Tibial artery (tissue), 4 donors: ENCODE data around the gene GBF1.
A peak's percentile ranks its signal among the peaks of the same experiment; 100 is the strongest.

ENCODE experiments used
- DNase-seq, 2 donors: peaks; one replicate each; pipeline ENCODE4 v3.0.0-alpha.2; 2019
- H3K27ac ChIP-seq, 2 donors: fragments of 200-600 bp; sonication (generic) in 1 of 2; 1 replicate in 1 of 2; 2 replicates in 1 of 2; pipeline ENCODE4 v1.5.1; 2018 to 2019; ENCODE audit warnings: mild to moderate bottlenecking in 1 of 2
- H3K27me3 ChIP-seq, 2 donors: fragments of 200-600 bp; sonication (generic) in 1 of 2; one replicate each; pipeline versions ENCODE4 v1.5.1 to v1.6.0; 2016 to 2019
- H3K36me3 ChIP-seq, 3 donors: fragments of 200-600 bp; sonication (generic) in 2 of 3; one replicate each; pipeline ENCODE4 v1.5.1; 2016 to 2019; ENCODE audit warnings: mild to moderate bottlenecking in 2 of 3
- H3K4me1 ChIP-seq, 4 donors: fragments of 200-600 bp; sonication (generic) in 2 of 4; 1 replicate in 3 of 4; 2 replicates in 1 of 4; pipeline ENCODE4 v1.5.1; 2016 to 2019
- H3K4me3 ChIP-seq, 2 donors: fragments of 200-600 bp; sonication (generic) in 1 of 2; 1 replicate in 1 of 2; 2 replicates in 1 of 2; pipeline ENCODE4 v1.5.1; 2018 to 2019; ENCODE audit warnings: mild to moderate bottlenecking in 2 of 2
- H3K9me3 ChIP-seq, 3 donors: fragments of 200-600 bp; sonication (generic) in 1 of 3; one replicate each; pipeline ENCODE4 v1.5.1; 2016 to 2019
- CTCF ChIP-seq, 2 experiments: fragments of 200-600 bp in 1 of 2; fragments of 450-650 bp in 1 of 2; IDR thresholded peaks; one replicate each; pipeline ENCODE4 v1.5.1; 2017 to 2019; ENCODE audit warnings: antibody characterized with exemption in 2 of 2, mild to moderate bottlenecking in 1 of 2, moderate library complexity in 1 of 2
- intact Hi-C: fragments of 100-400 bp; cut with DNase I; formaldehyde crosslinking; loops from one replicate; pipeline ENCODE4 v1.15.0; 2023; ENCODE audit warnings: low total_unique reads

Gene GBF1

GRCh38 chr10:102379383-102379782, 134.1 kb downstream of the GBF1 start:
- H3K4me1 ChIP-seq, result no peaks in the 10 kb centered on the region
- peaks cover 69 to 92% (median 83%) of the 10 kb centered on the region in 3 donors for H3K36me3 ChIP-seq
- no peaks in the 10 kb centered on the region for H3K9me3 ChIP-seq
- TF ChIP-seq CTCF (IDR thresholded peaks at IDR 0.05), result no peak
- H3K27me3 ChIP-seq, result no peaks in the 10 kb centered on the region
- H3K4me3 ChIP-seq, result no peak overlapping the region
- intact Hi-C loops, result no loop called here
- H3K27ac ChIP-seq, result no peak overlapping the region
- no peak for DNase-seq

- Histone ChIP-seq H3K4me3 (no peak overlapping the region), H3K9me3 (no peaks in the 10 kb centered on the region)
- intact Hi-C loops, result no loop called here
Observed at GRCh38 chr10:102381983-102382382, 136.7 kb downstream of the GBF1 start.

GRCh38 chr10:102382871-102383270, 137.5 kb downstream of the GBF1 start:
- Histone ChIP-seq H3K27me3 (no peaks in the 10 kb centered on the region), H3K4me1 (peaks cover 0 to 11% (median 4%) of the 10 kb centered on the region in 4 donors), H3K36me3 (peaks cover 41 to 57% (median 52%) of the 10 kb centered on the region in 3 donors), H3K9me3 (no peaks in the 10 kb centered on the region), H3K4me3 (no peak overlapping the region), H3K27ac (no peak overlapping the region)
- intact Hi-C loops, result no loop called here
- DNase-seq, result no peak
- TF ChIP-seq CTCF (IDR thresholded peaks at IDR 0.05), result no peak

More at GRCh38 chr10:102381983-102382382, 136.7 kb downstream of the GBF1 start:
- peaks cover 45 to 66% (median 58%) of the 10 kb centered on the region in 3 donors for H3K36me3 ChIP-seq
- no peak for TF ChIP-seq CTCF (IDR thresholded peaks at IDR 0.05)
- H3K27ac ChIP-seq, result no peak overlapping the region
- peaks cover 0 to 11% (median 4%) of the 10 kb centered on the region in 4 donors for H3K4me1 ChIP-seq
- no peaks in the 10 kb centered on the region for H3K27me3 ChIP-seq
- no peak for DNase-seq

- TF ChIP-seq CTCF (IDR thresholded peaks at IDR 0.05), result no peak
- H3K36me3 ChIP-seq, result peaks cover 30 to 45% (median 40%) of the 10 kb centered on the region in 3 donors
- no peaks in the 10 kb centered on the region for H3K27me3 ChIP-seq
- no peaks in the 10 kb centered on the region for H3K9me3 ChIP-seq
- DNase-seq, result no peak
- H3K4me1 ChIP-seq, result peaks cover 0 to 11% (median 4%) of the 10 kb centered on the region in 4 donors
- H3K27ac ChIP-seq, result no peak overlapping the region
- intact Hi-C loops, result no loop called here
- H3K4me3 ChIP-seq, result no peak overlapping the region
Observed at GRCh38 chr10:102384053-102384452, 138.7 kb downstream of the GBF1 start.

- peaks cover 23 to 38% (median 32%) of the 10 kb centered on the region in 3 donors for H3K36me3 ChIP-seq
- peak in 1 of 2 donors; percentile 61 for DNase-seq
Observed at GRCh38 chr10:102384606-102385429, 139.5 kb downstream of the GBF1 start.

More at GRCh38 chr10:102384606-102385429, 139.5 kb downstream of the GBF1 start:
- H3K27me3 ChIP-seq, result no peaks in the 10 kb centered on the region
- no peak for TF ChIP-seq CTCF (IDR thresholded peaks at IDR 0.05)
- H3K9me3 ChIP-seq, result no peaks in the 10 kb centered on the region
- H3K4me1 ChIP-seq, result peaks cover 0 to 11% (median 4%) of the 10 kb centered on the region in 4 donors
- no peak overlapping the region for H3K4me3 ChIP-seq
- intact Hi-C loops, result no loop called here
- H3K27ac ChIP-seq, result no peak overlapping the region
